NOMO-1 treated with DMSO at 0.1 percent for 48 hours (cell line): ENCODE measurements around the gene KRT7.
"Not testable (repeated sequence)": the region's sequence is repeated elsewhere in the genome, so short reads cannot be mapped to it uniquely, and the experiment has no call there.

ENCODE experiments used
- DNase-seq: peaks from one replicate; lab custom pipeline; 2025; ENCODE audit not compliant: unreplicated experiment; lab: John Stamatoyannopoulos, UW

Gene KRT7

GRCh38 chr12:52228931-52229330, 4.1 kb upstream of the KRT7 start:
- no peak for DNase-seq

GRCh38 chr12:52229836-52230343, 3.2 kb upstream of the KRT7 start:
- DNase-seq = no peak

GRCh38 chr12:52230364-52231281, 2.4 kb upstream of the KRT7 start:
- no peak for DNase-seq

GRCh38 chr12:52231305-52232202, 1.5 kb upstream of the KRT7 start:
- no peak for DNase-seq

DNA sequence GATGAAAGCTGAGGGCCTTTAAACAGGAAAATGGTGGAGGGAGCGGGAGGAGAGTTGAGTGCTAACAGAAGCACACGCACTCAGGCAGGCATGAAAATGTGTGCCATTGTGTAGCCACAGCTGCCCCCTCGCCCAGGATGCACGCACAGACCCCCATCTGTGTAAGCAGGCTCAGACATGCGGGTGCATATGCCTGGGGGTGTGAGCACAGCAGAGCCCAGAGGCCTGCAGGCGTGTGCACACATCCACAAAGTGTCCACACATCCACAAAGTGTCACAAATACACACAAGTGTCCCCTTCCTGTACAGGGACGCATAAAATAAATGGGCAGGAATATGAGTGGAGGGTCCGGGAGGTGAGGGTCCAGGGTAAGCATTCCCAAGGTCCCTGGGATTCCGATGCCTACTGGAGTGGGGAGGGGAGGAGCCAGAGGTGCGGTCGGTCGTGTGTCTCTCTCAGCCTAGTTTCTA, 805 bp upstream of the KRT7 start:
- DNase-seq = no peak

DNA sequence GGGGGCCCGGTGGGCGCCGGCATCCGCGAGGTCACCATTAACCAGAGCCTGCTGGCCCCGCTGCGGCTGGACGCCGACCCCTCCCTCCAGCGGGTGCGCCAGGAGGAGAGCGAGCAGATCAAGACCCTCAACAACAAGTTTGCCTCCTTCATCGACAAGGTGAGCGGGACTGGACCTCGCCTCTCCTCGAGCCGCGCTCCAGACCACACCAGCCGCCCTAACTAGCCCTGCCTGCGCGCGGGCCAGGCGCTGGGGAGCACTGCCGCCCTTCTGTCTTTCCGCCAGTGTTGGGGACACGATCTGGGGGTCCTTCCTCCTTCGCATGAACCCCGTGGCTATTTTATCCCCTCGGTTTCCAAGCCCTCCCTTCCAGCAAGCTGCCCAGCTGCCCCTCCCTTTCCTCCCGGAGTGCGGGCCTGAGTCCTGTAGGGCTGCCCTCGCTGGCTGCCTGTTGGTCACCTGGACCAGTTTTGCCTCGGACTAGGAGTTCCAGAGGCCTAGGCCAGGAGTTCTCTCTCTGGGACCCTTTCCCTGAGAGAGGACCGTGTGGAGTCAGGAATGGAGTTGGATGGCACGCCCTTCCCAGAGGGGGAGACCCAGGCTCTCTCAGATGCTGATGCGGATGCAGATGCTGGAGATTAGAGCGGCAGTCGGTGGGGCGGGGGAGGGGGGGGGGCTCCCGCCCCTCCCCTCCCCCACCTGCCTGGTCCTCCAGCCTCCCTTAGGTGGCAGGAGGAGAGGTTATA, 592 bp downstream of the KRT7 start:
- no peak for DNase-seq

DNA sequence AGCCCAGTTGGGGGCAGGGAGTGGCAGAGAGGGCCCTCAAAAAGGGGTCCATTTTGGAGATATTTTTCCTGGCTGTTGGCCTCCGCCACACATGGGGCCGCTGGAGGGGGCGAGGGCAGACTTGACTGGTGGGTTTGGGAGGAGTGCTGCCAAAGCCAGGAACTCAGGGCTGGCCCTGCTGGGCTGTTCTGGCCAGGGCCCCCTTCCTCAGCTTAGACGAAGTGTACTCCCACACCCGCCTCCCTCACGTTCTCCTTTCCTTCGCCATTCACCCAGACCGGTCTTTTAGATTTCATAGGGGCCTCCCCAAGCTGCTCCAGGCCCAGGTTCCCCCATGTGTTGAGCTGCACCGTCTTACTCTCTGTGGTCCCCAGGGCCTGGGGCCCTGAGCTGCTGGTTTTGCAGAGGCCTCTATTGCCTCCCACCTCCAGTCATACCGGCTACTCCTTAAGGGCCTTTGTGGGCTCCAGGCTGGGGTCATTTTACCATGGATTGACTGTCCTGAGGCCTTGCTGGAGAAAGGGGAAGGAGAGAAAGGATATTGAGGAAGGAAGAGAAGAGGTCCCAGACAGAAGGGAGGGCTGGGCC, 1.3 kb downstream of the KRT7 start:
- DNase-seq = no peak

DNA sequence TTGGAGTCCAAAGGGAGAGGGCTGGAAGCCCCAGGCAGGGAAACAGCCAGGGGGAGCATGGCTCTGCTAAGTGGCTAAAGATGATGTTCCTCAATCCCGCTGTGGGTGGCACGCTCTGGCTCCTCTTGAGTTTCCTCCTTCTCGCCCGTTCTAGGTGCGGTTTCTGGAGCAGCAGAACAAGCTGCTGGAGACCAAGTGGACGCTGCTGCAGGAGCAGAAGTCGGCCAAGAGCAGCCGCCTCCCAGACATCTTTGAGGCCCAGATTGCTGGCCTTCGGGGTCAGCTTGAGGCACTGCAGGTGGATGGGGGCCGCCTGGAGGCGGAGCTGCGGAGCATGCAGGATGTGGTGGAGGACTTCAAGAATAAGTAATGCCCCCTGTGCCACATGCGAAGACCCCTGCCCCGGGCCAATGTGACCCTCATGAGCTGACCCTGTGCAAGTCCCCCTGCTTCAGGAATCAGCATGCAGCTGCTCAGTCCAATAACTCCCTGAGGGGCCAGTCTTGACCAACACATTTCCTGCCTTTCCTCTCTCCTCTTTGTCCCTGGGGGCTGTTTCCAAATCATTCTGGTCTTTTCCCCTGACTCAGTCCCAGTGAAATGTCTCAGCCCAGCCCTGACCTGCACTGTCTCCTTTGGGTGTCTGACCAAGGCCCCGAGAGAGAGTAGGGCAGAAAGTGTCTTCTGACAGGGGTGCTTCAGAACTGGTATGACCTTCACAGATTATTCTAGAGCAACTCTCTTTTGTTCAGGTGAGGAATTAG, 2.1 kb downstream of the KRT7 start:
- DNase-seq = no peak

DNA sequence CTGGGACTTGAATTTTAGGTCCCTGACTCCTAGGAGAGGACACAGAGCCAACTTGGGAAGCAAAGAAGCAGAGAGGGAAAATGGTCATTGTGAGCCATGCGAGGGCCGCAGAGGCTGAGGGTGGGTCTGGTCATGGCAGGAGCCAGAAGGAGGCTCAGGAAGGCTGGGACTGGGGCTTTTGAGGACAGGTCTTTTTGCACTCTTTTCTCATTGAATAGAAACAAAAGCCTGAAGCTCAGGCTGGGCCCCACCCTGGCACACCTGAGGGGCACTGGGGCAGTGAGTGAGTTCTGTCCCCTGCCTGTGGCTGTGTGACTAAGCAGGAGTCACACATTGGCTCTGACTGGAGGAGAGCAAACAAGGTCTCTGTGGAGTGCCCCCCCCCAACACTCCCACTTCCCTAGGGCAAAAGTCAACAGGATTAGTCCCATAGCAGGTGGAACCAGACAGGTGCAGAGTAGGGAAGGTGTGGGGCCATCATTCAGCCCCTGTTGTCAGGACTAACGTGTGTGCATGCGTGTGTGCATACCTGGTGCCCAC, 2.8 kb downstream of the KRT7 start:
- DNase-seq = no peak

DNA sequence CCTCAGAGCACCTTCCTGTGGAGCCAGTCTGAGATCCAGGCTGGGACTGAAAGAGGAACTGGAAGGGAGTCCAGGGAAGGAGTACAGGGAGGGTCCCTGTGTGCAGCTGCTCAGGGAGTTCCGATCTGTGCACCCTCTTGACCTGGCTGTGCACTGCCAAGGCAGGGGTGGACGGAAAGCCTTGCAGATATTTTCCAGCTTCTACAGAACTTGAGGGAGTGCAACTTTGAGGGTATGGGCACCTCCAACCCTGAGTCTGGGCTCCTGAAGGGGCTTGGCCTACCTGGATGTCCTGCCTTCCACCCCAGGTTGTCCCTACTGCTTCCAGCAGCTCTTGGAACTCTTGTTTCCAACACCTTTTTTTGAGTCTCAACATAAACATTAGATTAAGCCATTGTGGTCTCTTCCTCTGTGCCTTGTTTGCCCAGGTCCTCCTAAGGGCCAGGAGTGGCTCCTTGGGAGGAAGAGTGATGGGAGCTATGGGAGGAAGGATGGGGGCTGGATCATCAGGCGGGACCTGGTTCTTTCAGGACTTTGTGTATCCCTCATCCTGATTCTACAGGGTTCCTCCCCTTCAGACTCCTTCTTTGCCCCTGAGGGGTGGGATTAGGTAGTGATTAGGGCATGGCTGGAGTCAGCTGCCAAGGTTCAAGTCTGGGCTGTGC, 3.5 kb downstream of the KRT7 start:
- DNase-seq = no peak

DNA sequence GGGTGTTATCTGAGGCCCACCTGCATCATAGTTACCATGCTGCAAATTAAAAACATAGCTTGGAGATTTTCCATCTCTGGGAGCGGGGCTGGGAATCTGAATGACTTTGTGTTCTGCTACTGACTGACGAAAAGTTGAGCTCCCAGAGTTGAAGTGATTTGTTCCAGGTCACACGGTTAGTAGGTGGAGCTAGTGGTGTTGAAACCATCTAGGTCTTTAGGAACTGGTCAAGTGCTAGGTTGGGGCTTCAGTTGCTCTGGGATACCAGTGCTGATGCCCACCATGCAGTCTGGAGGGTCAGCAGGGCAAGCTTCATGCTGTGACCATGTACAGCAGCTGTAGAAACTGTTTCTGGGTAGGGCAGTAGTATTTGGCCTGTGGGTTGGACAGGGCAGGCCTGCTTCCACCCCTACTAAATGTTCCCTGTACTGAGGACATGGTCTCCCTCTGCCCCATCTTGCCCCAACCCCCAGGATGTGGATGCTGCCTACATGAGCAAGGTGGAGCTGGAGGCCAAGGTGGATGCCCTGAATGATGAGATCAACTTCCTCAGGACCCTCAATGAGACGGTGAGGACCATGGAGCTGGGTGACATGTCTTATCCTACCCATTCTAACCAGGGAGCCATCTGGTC, 5.3 kb downstream of the KRT7 start:
- DNase-seq = no peak

GRCh38 chr12:52238916-52239646, 6.0 kb downstream of the KRT7 start:
- no peak for DNase-seq

GRCh38 chr12:52239767-52240166, 6.7 kb downstream of the KRT7 start:
- DNase-seq = no peak

DNA sequence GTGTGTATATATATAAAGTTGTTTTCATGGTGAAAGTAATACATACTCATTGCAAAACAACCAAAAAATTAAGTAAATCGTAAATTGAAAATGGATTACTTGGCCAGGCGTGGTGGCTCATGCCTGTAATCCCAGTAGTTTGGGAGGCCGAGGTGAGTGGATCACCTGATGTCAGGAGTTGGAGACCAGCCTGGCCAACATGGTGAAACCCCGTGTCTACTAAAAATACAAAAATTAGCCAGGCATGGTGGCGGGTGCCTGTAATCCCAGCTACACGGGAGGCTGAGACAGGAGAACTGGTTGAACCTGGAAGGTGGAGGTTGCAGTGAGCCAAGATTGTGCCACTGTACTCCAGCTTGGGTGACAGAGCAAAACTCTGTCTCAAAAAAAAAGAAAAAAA, 7.2 kb downstream of the KRT7 start:
- not testable (repeated sequence) for DNase-seq

DNA sequence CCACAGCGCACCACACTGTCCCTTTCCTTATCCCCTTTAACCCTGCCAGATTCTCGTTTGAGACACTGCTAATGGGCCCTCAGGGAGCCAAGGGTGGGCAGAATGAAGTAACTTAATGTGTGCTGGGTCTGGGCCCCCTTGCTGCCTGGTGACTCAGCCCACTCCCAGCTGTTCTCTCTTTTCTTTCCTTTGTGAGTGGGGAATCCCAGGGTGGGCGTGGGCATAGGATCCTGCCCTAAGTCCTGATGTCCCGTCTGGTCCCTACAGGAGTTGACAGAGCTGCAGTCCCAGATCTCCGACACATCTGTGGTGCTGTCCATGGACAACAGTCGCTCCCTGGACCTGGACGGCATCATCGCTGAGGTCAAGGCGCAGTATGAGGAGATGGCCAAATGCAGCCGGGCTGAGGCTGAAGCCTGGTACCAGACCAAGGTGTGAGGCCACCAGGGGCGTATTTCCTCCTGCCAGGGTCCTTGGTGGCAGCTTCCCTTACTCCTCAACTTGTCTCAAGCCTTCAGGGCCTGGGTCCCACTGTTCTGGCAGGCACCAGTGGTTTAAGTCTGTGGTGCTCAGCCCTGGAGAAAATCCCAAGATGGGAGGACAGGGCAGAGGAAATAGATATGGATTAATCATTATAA, 8.3 kb downstream of the KRT7 start:
- DNase-seq = no peak

- no peak for DNase-seq
These were observed 9.6 kb downstream of the KRT7 start for GRCh38 chr12:52242442-52243258.
